ENCODE data around the gene SLC35F6.
"Not testable (repeated sequence)": the region's sequence is repeated elsewhere in the genome, so short reads cannot be mapped to it uniquely, and the experiment has no call there.

Gene SLC35F6

DNA sequence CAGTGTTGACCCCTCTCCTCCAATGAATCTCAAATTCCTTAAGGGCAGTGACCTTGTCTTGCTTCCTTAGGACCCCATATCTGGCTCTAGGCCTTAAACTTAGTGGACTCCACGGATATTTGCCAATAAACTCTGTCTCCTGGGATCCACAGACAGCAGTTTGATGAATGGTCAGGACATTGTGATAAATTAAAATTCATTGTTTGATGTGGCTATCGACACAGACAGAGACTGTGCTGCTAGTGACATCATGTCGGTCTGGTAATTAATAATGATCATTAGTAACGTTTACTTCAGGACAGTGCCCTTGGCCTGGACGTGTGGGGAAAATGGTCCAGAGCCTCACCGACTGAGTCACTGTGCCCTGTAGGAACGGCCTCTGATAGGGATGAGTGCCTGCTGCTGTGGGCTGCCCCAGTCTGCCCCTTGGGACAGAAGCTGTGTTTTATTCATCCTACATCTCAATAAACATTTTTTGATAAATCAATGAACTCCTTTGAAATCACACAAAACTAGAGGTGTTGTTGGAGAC lies 5.2 kb upstream of the SLC35F6 start:
- no peak for DNase-seq

DNA sequence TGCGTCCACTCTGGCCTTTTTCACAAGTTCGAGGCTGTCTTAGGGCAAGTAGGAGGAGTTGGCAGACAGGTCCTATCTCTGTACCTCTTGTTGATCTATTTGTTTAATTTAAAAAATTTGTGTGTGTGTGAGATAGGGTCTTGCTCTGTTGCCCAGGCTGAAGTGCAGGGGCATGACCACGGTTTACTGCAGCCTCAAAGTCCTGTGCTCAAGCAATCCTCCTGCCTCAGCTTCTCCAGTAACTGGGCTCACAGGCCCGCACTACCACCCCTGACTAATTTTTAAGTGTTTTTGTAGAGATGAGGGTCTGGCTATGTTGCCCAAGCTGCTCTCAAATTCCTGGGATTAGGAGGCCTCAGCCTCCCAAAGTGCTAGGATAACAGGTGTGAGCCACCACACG lies 4.2 kb upstream of the SLC35F6 start:
- DNase-seq: no peak

DNA sequence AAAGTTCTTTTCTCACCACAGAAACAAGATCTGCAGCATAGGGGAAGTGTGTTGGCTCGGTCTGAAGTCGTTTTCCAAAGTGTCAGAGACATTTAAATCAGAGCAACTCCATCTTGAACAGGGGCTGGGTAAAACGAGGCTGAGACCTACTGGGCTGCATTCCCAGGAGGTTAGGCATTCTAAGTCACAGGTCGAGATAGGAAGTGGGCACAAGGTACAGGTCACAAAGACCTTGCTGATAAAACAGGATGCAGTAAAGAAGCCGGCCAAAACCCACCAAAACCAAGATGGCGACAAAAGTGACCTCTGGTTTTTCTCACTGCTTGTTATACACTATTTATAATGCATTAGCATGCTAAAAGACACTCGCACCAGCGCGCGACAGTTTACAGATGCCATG lies 3.1 kb upstream of the SLC35F6 start:
- DNase-seq: not testable (repeated sequence)

DNA sequence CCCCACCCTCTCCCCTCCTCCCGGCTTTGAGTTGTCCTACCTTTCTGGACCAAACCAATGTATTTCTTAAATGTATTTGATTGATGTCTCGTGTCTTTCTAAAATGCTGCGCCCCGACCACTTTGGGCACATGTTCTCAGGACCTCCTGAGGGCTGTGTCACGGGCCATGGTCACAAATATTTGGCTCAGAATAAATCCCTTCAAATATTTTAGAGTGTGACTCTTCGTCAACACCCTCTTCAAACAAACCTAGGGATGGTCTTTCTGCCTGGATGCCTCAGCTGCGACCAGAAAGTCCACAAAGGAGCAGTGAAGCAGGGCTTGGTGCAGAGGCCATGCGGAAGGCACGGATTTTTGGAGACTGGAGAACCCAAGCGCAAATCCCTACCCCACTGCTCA lies 1.1 kb upstream of the SLC35F6 start:
- no peak for DNase-seq

- DNase-seq: no peak
These were observed 822 bp downstream of the SLC35F6 start for GRCh38 chr2:26764906-26765305.

DNA sequence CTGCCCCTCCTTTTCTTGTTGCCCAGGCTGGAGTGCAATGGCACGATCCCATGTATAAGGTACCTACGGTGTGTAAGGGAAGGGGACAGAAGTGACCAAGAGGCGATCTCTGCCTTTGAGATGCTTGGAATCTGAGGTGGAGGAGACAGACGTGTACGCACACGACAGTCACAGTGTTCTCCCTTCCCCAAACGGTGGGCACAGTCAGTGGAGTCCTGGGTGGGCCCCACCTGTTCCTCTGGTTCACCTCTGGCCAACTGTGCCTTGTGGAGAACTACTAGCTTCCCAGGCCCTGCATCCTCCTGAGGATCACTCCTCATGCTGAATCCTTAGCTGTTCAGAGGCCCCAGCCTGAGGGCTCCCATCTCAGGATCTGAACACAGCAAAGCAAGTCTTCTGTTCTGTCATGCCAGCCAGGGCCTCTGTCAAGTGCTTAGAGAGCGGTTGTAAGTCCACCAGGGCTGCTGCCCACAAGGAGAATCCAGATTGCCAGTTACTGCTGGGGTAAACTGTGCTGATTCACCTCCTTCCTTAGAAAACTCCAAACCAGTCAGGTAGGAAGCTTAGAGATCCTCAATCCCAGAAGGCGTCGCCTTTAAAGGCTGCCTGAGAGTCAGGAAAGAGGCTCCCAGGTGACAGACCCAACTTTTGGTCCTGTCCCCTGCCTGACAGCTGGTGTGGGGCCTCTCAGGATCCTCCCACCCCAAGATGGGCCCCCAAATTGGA lies 1.6 kb downstream of the SLC35F6 start:
- DNase-seq: no peak

GRCh38 chr2:26767129-26767528 lies 3.0 kb downstream of the SLC35F6 start:
- DNase-seq: no peak

DNA sequence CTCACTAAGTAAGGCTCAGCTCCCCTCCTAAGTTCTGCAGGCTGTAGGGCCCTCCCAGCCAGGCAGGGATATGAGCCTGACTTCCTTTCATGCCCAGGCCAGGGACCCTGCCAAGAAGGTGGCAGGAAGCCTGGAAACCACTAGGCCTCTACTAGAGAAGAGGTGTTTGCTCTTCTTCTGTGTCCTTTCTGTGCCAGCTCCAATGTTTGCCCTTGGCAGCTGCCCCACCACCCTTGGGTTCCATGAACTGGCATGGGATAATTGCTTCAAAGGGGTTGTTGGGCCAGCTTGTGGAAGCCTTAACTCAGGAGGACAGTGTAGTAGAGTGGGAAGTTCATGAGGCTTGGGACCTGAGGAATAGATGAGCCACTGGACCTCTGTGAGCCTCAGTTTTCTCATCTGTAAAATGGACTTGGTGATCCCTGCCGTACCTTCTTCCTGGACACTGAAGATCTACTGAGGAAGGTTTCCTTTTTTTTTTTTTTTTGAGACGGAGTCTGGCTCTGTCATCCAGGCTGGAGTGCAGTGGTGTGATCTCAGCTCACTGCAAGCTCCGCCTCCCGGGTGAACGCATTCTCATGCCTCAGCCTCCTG lies 3.9 kb downstream of the SLC35F6 start:
- DNase-seq: no peak

DNA sequence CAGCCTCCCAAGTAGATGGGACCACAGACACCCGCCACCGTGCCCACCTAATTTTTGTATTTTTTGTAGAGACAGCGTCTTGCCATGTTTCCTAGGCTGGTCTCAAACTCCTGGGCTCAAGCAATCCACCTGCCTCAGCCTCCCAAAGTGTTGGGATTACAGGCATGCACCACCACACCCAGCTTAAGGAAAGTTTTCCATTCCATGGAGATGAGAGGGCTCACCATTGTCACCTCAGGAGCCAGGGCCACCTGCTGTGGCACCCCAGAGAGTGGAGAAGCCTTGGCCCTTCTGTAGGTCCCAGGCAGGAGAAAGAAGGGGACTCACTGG lies 4.6 kb downstream of the SLC35F6 start:
- no peak for DNase-seq

- DNase-seq: no peak
These were observed 5.1 kb downstream of the SLC35F6 start for GRCh38 chr2:26769089-26769761.

DNA sequence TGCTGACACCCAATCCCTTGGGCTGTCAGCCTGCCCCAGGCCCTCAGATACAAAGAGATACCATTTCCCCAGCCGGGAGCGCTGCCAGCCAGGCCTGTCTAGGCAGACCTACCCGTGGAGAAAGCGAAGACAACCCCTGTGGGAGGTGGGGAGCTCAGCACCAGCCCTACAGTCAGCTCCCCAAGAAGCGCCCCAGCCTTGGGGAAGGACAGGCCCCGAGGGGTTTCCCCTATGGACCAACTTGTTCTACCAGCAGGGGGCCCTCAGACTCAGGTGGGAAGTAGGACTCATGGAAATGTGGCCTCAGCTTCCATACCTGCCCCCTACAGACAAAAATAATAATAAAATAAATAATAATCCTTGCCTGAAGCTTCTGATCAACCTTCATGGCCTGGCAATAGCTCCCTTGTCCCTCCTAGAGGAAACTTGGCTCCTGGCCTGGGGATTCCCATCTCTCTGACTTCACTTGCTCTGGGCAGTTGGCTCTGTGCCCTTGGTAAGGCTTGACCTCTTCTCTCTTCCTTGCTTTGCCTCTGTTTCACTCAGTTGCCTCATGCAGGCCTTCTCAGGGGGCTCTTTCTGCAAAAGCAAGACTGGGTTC lies 7.0 kb downstream of the SLC35F6 start:
- DNase-seq: no peak

DNA sequence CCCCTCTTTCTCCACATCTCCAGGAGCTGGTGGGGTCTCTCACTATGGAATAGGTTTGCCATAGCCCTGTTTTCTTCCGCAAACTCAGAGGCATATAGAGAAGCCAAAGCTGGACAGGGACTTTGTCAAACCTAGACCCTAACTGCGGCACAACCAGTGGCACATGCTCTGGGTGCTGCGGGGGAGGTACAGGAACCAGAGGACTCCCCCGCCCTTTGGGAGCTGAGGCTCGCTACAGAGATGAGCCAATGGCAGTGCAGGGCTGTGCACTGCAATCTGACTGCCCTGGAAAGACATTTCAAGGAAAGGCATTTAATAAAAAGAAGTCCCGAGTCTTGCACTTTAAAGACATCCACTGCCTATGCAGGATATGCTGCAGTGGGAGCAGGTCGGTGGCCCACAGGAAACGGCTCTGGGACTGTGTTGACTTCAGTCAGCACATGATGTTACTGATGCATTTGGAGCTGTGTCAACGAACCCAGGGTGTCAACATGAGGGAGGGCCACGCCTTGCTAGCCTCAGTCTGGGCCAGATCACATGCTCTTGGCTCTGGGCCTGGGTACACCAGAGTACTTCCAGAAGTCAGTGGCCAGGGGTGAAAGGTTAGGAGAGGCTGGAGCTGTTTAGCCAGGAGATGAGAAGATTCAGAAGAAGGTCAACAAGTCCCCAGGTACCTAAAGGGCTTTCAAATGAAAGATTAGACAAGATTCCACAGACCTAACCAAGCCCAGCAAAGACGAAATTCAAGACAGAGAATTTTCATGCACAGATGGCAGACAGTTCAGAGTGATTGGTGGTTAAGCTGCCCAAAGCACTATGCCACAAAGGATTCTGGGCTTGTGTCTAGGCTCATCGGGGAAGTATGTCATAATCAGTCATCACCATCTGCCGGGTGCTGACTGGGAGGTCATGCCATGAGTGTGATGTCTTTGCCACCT lies 8.2 kb downstream of the SLC35F6 start:
- DNase-seq: no peak

DNA sequence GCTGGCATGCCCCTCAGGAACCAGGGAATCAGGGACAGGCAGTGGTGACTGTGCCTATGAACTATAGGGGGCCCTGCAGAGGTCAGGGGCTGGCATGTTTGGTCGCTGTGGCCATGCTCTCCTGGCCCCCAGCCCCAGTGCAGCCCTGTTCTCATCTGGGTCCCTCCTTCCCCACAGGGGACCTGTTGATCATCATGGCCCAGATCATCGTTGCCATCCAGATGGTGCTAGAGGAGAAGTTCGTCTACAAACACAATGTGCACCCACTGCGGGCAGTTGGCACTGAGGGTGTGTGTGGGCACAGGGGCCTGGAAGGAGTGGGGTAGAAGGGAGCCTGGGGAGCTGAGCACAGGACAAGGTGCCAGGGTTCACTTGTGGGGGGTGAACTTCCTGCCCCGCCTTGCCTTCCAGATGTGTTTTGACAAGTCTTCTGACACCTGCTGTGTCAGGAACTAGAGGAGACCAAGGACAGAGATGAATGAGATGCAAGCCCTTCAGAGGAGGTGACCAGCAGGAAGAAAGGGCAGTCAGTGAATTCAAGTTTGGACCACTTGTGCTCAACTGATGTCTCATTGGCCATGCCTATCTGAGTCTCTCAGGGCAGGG lies 12.2 kb downstream of the SLC35F6 start:
- DNase-seq: no peak

DNA sequence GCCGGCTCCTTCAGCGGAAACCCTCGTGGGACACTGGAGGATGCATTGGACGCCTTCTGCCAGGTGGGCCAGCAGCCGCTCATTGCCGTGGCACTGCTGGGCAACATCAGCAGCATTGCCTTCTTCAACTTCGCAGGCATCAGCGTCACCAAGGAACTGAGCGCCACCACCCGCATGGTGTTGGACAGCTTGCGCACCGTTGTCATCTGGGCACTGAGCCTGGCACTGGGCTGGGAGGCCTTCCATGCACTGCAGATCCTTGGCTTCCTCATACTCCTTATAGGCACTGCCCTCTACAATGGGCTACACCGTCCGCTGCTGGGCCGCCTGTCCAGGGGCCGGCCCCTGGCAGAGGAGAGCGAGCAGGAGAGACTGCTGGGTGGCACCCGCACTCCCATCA lies 14.0 kb downstream of the SLC35F6 start:
- no peak for DNase-seq

GRCh38 chr2:26778507-26778906 lies 14.4 kb downstream of the SLC35F6 start:
- DNase-seq: no peak

- DNase-seq: no peak
These were observed 16.2 kb downstream of the SLC35F6 start for GRCh38 chr2:26780203-26780760.

DNA sequence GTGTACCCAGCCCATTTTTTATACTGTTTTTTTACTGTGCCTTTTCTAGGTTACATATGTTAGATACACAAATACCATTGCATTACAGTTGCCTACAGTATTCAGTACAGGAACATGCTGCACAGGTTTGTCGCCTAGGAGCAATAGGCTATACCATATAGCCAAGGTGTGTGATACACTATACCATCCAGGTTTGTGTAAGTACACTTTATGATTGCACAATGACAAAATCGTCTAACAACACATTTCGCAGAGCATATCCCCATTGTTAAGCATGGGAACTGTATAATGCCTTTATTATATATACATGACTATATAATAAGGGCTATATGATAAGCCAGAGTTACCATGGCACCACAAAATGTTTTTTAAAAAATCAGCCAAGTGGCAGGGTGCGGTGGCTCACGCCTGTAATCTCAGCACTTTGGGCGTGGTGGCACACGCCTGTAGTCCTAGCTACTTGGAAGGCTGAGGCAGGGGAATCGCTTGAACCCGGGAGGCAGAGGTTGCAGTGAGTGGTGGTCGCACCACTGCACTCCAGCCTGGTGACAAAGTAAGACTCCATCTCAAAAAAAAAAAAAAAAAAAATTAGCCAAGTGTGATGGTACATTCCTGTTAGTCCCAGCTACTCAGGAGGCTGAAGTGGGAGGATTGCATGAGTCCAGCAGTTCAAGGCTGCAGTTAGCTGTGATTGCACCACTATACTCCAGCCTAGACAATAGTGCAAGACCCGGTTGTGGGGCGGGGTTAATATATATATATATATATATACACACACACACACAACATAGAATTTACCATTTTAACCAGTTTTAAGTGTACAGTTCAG lies 19.0 kb downstream of the SLC35F6 start:
- no peak for DNase-seq

DNA sequence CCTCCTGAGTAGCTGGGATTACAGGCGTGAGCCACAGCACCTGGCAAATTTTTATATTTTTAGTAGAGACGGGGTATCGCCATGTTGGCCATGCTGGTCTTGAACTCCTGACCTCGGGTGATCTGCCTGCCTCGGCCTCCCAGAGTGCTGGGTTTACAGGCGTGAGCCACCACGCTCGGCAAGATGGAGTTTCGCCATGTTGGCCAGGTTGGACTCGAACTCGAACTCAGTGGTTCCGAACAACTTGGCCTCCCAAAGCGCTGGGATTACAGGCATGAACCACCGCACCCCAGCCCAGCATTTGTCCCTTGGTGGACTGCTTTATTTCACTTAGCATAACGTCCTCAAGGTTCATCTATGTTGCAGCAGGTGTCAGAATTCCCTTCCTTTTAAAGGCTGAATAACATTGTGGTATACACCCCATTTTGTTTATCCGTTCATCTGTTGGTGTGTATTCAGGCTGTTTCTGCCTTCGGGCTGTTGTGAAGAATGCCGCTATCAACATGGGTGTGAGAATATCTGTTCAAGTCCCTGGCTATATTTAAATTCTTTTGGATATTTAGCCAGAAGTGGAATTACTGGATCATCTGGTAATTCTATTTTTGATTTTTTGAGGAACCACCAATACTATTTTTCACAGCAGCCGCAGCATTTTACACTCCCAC lies 20.6 kb downstream of the SLC35F6 start:
- DNase-seq: no peak

DNA sequence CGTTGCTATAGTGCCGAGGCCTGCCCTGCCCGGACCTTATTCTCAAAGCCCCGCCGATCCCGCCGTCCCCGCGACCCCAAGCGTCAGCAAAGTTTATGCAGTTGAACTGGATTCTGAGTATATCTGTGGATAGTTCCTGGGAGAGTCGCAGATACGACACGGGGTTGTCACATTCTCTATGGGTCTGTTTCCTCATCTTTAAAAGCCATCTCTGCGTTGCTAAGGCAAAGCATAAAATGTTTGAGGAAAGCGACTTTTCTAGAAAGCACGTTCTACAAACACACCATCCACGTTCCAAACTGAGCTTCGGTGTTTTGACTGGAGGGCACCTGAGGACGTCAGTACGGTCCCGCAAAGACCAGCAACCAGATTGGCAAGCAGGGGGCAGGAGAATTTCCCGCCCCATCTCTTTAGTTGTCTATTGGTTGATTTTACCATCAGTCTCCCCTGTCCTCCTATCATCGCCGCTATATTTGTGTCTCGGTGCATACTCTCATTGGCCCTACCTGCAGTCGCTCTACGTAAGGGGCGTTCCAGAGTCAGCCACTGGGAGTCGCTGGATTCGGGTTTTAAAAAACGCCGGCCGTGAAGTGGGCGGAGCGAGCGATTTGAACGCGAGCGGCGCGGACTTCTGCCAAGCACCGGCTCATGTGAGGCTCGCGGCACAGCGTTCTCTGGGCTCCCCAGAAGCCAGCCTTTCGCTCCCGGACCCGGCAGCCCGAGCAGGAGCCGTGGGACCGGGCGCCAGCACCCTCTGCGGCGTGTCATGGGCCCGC lies 21.5 kb downstream of the SLC35F6 start, which contains the start of gene CENPA:
CENPA (plus strand) TSS at position 626 of the 776 bp plus-strand sequence; CDS start at position 767, 141 bp downstream.
- peak; percentile 96 to 98 for DNase-seq
